ENCODE results near the gene SYNJ2.
A peak's percentile ranks its signal among the peaks of the same experiment; 100 is the strongest.

The SYNJ2 gene

GRCh38 chr6:158064725-158065251 is 83.1 kb downstream of the SYNJ2 start:
- no peak for DNase-seq

- DNase-seq = no peak
Observed at GRCh38 chr6:158066136-158066781, 84.6 kb downstream of the SYNJ2 start.

GRCh38 chr6:158067436-158068015 is 85.9 kb downstream of the SYNJ2 start:
- DNase-seq = no peak

GRCh38 chr6:158068156-158068892 is 86.7 kb downstream of the SYNJ2 start:
- no peak for DNase-seq

- DNase-seq = no peak
Observed at GRCh38 chr6:158068893-158069799, 87.5 kb downstream of the SYNJ2 start.

GRCh38 chr6:158069800-158070195 is 88.1 kb downstream of the SYNJ2 start:
- no peak for DNase-seq

- DNase-seq = no peak
Observed at GRCh38 chr6:158070513-158070912, 88.8 kb downstream of the SYNJ2 start.

GRCh38 chr6:158071121-158072082 is 89.7 kb downstream of the SYNJ2 start:
- DNase-seq = no peak

- peak; percentile 14 for DNase-seq
Observed at GRCh38 chr6:158072083-158072721, 90.5 kb downstream of the SYNJ2 start.

GRCh38 chr6:158073776-158074175 is 92.1 kb downstream of the SYNJ2 start:
- no peak for DNase-seq

- DNase-seq = no peak
Observed at GRCh38 chr6:158076548-158076947, 94.9 kb downstream of the SYNJ2 start.

GRCh38 chr6:158077676-158078075 is 96.0 kb downstream of the SYNJ2 start:
- no peak for DNase-seq

GRCh38 chr6:158078320-158078719 is 96.7 kb downstream of the SYNJ2 start:
- DNase-seq = no peak

GRCh38 chr6:158080849-158081656 is 99.4 kb downstream of the SYNJ2 start:
- DNase-seq = no peak

GRCh38 chr6:158081657-158081935 is 99.9 kb downstream of the SYNJ2 start:
- no peak for DNase-seq

GRCh38 chr6:158083455-158084325 is 102.0 kb downstream of the SYNJ2 start:
- DNase-seq = no peak

GRCh38 chr6:158085261-158086053 is 103.8 kb downstream of the SYNJ2 start:
- DNase-seq = no peak

- DNase-seq = no peak
Observed at GRCh38 chr6:158086054-158086503, 104.4 kb downstream of the SYNJ2 start.
